ENCODE measurements around the gene BHLHA9. TPM values are rescaled to one million over a fixed set of nuclear protein-coding genes. Genes with fewer than 3 reads are reported as not detected.
A peak's percentile ranks its signal among the peaks of the same experiment; 100 is the strongest.

BHLHA9 gene
- total and polyA plus RNA-seq, 9 of the 15 experiments (the other 6 are each of a cell fraction or from before 2014, with no cell fraction given): not detected

DNA sequence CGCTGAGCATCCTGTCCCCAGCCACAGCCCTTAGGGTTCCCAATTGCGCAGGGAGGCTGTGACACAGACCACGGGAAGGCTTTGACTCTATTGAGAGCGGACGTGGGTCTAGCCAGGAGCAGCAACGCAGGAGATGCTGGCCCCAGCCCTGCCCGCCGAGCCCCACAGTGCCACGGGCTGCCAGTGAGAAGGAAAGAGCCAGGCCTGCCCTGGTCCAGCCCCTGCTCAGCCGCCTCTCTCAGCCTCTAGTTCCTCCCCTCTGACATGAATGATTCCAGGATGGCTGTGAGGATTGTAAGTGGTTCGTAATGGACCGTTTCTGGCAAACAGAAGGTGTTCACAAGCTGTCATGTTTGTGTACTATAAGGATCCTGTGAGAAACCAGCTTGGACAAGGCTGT lies 2.5 kb downstream of the BHLHA9 start:
- Histone ChIP-seq H4K20me1 (replicated peaks; ENCODE audit: control insufficient read depth, insufficient read depth, low read length) (no peaks in the 10 kb centered on the region), H3K4me3 (no peak overlapping the region), H3K4me2 (ENCODE audit: insufficient read depth, low read length) (no peak overlapping the region), H3K36me3 (ENCODE audit: control insufficient read depth, insufficient read depth, low read length) (no peaks in the 10 kb centered on the region), H3K9ac (ENCODE audit: insufficient read depth in 1 of 2, low read depth in 2 of 2, low read length in 2 of 2) (peak overlapping the region in 1 of 2 experiments; percentile 35; a peak in 1 of 4 replicates), H2AFZ (ENCODE audit: low read depth, low read length) (no peak overlapping the region), H3K27ac (ENCODE audit: extremely low read depth, low read depth, low read length) (no peak overlapping the region), H3K27me3 (ENCODE audit: control insufficient read depth in 2 of 2, insufficient read depth in 2 of 2, low read length in 2 of 2) (peaks cover 0 to 8% of the 10 kb centered on the region in 2 experiments; a peak in 3 of 5 replicates), H3K9me3 (replicated peaks; ENCODE audit: control insufficient read depth, insufficient read depth, low read depth, low read length) (no peaks in the 10 kb centered on the region), H3K9me1 (ENCODE audit: control insufficient read depth, insufficient read depth, low read length) (no peaks in the 10 kb centered on the region), H3K4me1 (replicated peaks in 1 of 2; ENCODE audit: control insufficient read depth in 2 of 2, insufficient read depth in 2 of 2, low read length in 2 of 2) (peaks cover 2 to 30% of the 10 kb centered on the region in 2 experiments; a peak in 4 of 5 replicates), H3K79me2 (ENCODE audit: control insufficient read depth, insufficient read depth, low read length) (no peaks in the 10 kb centered on the region)
- intact Hi-C loops (cut with micrococcal nuclease) (loop anchor here (10.0 kb wide), 1 partner anchor 242 kb away; the partner anchor contains the start of gene INPP5K), in situ Hi-C loops (cut with MboI) (loop anchor here (10.0 kb wide), 1 partner anchor 242 kb away; the partner anchor contains the start of gene INPP5K)
- 10% methylated on average over 10 of the region's 12 CpGs for WGBS (ENCODE audit: insufficient coverage, low coverage, missing lambda C conversion rate)
- ChIA-PET POLR2A (no interaction called here), CTCF (ENCODE audit: low intra/inter-chr PET ratio) (no interaction called here)
- no peak for DNase-seq (ENCODE audit: extremely low read depth in 1 of 4, low spot score in 3 of 4)
- TF ChIP-seq GTF2F1 (IDR thresholded peaks at IDR 0.05; ENCODE audit: low read depth, low read length) (no peak), MTA3 (IDR thresholded peaks at IDR 0.05; ENCODE audit: borderline replicate concordance) (no peak), NR3C1 (CRISPR knock-in tag; IDR thresholded peaks at IDR 0.05) (no peak), KAT2B (IDR thresholded peaks at IDR 0.05; ENCODE audit: low read depth, low read length) (no peak), DNMT1 (IDR thresholded peaks at IDR 0.05) (no peak), GABPB1 (CRISPR knock-in tag; IDR thresholded peaks at IDR 0.05) (no peak), THRAP3 (IDR thresholded peaks at IDR 0.05; ENCODE audit: borderline replicate concordance) (no peak), ZNF445 (CRISPR knock-in tag; IDR thresholded peaks at IDR 0.05; ENCODE audit: low read depth) (no peak)
- TF ChIP-seq, protein P1, sequence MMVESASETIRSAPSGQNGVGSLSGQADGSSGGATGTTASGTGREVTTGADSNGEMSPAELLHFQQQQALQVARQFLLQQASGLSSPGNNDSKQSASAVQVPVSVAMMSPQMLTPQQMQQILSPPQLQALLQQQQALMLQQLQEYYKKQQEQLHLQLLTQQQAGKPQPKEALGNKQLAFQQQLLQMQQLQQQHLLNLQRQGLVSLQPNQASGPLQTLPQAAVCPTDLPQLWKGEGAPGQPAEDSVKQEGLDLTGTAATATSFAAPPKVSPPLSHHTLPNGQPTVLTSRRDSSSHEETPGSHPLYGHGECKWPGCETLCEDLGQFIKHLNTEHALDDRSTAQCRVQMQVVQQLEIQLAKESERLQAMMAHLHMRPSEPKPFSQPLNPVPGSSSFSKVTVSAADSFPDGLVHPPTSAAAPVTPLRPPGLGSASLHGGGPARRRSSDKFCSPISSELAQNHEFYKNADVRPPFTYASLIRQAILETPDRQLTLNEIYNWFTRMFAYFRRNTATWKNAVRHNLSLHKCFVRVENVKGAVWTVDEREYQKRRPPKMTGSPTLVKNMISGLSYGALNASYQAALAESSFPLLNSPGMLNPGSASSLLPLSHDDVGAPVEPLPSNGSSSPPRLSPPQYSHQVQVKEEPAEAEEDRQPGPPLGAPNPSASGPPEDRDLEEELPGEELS (CRISPR knock-in tag; IDR thresholded peaks at IDR 0.05; ENCODE audit: borderline replicate concordance): no peak
- TF ChIP-seq, protein P2, sequence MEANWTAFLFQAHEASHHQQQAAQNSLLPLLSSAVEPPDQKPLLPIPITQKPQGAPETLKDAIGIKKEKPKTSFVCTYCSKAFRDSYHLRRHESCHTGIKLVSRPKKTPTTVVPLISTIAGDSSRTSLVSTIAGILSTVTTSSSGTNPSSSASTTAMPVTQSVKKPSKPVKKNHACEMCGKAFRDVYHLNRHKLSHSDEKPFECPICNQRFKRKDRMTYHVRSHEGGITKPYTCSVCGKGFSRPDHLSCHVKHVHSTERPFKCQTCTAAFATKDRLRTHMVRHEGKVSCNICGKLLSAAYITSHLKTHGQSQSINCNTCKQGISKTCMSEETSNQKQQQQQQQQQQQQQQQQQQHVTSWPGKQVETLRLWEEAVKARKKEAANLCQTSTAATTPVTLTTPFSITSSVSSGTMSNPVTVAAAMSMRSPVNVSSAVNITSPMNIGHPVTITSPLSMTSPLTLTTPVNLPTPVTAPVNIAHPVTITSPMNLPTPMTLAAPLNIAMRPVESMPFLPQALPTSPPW (CRISPR knock-in tag; IDR thresholded peaks at IDR 0.05): no peak
- BruUV-seq (replicated peaks): no TSS peak
- no peak for FAIRE-seq
- ATAC-seq: no peak

All from K562 (cell line).